HL-60 (cell line): ENCODE results near the gene SH3BP2.
A peak's percentile ranks its signal among the peaks of the same experiment; 100 is the strongest.
"Not testable (repeated sequence)": the region's sequence is repeated elsewhere in the genome, so short reads cannot be mapped to it uniquely, and the experiment has no call there.

Source experiments
- DNase-seq, 2 experiments: peaks; one replicate each; pipeline ENCODE4 v3.0.0-alpha.2; 2010 to 2020; ENCODE audit warnings: low read depth in 1 of 2, low spot score in 1 of 2
- H3K27ac ChIP-seq: fragments of 250-450 bp; sonication (Bioruptor Pico); replicated peaks from 2 replicates; pipeline ENCODE4 v1.5.1; 2020; ENCODE audit warnings: mild to moderate bottlenecking, moderate library complexity
- H3K27me3 ChIP-seq: fragments of 250-450 bp; sonication (Bioruptor Pico); 2 replicates; pipeline ENCODE4 v1.5.1; 2021; ENCODE audit warnings: mild to moderate bottlenecking, moderate library complexity; ENCODE audit not compliant: insufficient read depth, poor library complexity, severe bottlenecking
- H3K4me3 ChIP-seq: replicated peaks from 2 replicates; pipeline ENCODE4 v1.5.1; 2011; ENCODE audit warnings: mild to moderate bottlenecking, control low read depth, low read length; ENCODE audit not compliant: insufficient read depth
- CTCF ChIP-seq: IDR thresholded peaks from one replicate; pipeline ENCODE4 v1.5.1; 2011; ENCODE audit warnings: low read length, control low read depth, inconsistent platforms; ENCODE audit not compliant: insufficient read depth
- GABPA ChIP-seq: IDR thresholded peaks from 2 replicates; pipeline ENCODE4 v1.6.1; 2012; ENCODE audit warnings: low read depth
- POLR2AphosphoS5 ChIP-seq: IDR thresholded peaks from 2 replicates; pipeline ENCODE4 v1.6.1; 2012; ENCODE audit warnings: low read depth
- REST ChIP-seq: IDR thresholded peaks from 2 replicates; pipeline ENCODE4 v1.6.1; 2012; ENCODE audit warnings: low read depth; ENCODE audit not compliant: insufficient replicate concordance
- SPI1 ChIP-seq: IDR thresholded peaks from 2 replicates; pipeline ENCODE4 v1.6.1; 2012; ENCODE audit warnings: low read depth, mild to moderate bottlenecking, borderline replicate concordance

The SH3BP2 gene

GRCh38 chr4:2761035-2761923 lies 31.6 kb upstream of the SH3BP2 start:
- no peak for DNase-seq
- Histone ChIP-seq H3K27ac (no peak overlapping the region), H3K27me3 (no peaks in the 10 kb centered on the region), H3K4me3 (no peak overlapping the region)
- no peak for TF ChIP-seq REST
- TF ChIP-seq CTCF, result no peak
- no peak for TF ChIP-seq SPI1
- no peak for TF ChIP-seq POLR2AphosphoS5
- no peak for TF ChIP-seq GABPA

- TF ChIP-seq SPI1, result no peak
- TF ChIP-seq CTCF, result no peak
- TF ChIP-seq POLR2AphosphoS5, result no peak
- no peak for TF ChIP-seq REST
- no peak for TF ChIP-seq GABPA
- no peak for DNase-seq
- H3K27ac ChIP-seq, result no peak overlapping the region
- H3K27me3 ChIP-seq, result no peaks in the 10 kb centered on the region
- H3K4me3 ChIP-seq, result no peak overlapping the region
These were observed 30.8 kb upstream of the SH3BP2 start for GRCh38 chr4:2762048-2762447.

- not testable (repeated sequence) for DNase-seq, H3K27ac ChIP-seq, H3K27me3 ChIP-seq, H3K4me3 ChIP-seq
These were observed 30.2 kb upstream of the SH3BP2 start for GRCh38 chr4:2762486-2763370.

- no peak overlapping the region for H3K27ac ChIP-seq
- H3K27me3 ChIP-seq, result no peaks in the 10 kb centered on the region
- peak overlapping the region; percentile 40 for H3K4me3 ChIP-seq
- no peak for TF ChIP-seq CTCF
- TF ChIP-seq SPI1, result no peak
- no peak for DNase-seq
These were observed 29.3 kb upstream of the SH3BP2 start for GRCh38 chr4:2763511-2763967.
